Transverse colon (tissue), 3 donors: Measurements from ENCODE around the gene UBE3A.

Experiments
- POLR2A ChIP-seq: fragments of 450-650 bp; IDR thresholded peaks from one replicate; pipeline ENCODE4 v1.6.1; 2016; ENCODE audit warnings: antibody characterized with exemption, mild to moderate bottlenecking, moderate library complexity
- POLR2AphosphoS5 ChIP-seq, 3 donors: sonication (generic); formaldehyde crosslinking; IDR thresholded peaks; one replicate each; pipeline ENCODE4 v1.6.1; 2016; ENCODE audit warnings: antibody characterized with exemption in 3 of 3

GRCh38 chr15:25416693-25417092 is 22.1 kb downstream of the UBE3A start:
- TF ChIP-seq POLR2AphosphoS5 (IDR thresholded peaks at IDR 0.05) (no peak), POLR2A (no peak)
